ENCODE results near the gene TRMT61A.
A peak's percentile ranks its signal among the peaks of the same experiment; 100 is the strongest.
"Not testable (repeated sequence)": the region's sequence is repeated elsewhere in the genome, so short reads cannot be mapped to it uniquely, and the experiment has no call there.

TRMT61A gene

DNA sequence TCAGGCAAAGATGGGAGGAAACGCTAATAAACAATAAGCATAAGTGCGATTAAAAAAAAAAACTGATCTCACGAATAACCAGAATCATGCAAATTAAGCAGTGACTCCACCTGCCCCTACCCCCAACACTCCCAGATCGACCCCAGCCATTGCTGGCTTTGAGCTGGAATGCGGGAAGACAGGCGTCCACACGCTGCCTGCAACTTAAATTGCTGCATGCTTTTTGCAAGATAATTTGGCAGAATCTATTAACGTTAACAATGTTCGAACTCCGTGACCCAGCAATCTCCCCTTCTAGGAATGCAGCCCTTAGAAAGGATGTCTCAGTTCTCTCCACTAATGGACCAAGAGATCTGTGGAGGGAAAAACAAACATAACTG, 5.4 kb upstream of the TRMT61A start:
- no peak for DNase-seq

- DNase-seq = no peak
Observed at GRCh38 chr14:103524002-103524935, 4.7 kb upstream of the TRMT61A start.

DNA sequence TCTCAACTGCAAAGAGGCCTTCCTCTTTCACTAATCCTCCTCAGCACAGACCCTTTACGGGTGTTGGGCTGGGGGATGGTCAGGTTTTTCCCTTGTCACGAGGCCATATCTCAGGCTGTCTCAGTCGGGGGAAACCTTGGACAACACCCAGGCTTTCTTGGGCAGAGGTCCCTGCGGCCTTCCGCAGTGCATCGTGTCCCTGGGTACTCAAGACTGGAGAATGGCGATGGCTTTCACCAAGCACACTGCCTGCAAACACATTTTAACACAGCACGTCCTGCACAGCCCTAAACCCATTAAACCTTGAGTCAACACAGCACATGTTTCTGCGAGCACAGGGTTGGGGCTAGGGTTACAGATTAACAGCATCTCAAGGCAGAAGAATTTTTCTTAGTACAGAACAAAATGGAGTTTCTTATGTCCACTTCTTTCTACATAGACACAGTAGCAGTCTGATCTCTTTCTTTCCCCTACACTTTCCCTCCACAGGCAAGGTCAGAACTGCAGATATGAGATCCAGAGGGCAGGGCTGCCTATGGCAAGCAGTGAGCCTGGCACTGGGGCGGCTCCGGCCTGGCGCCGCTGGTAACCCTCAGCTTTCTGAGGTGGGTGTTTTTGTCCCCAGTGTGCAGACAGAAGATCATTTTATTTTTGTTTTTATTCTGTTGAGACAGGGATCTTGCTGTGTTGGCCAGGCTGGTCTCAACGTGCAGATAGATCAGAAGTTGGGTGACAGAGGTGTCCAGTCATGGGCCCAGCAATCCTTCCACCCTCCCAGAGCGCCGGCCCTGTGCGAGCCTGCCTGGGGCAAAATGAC, 3.4 kb upstream of the TRMT61A start:
- DNase-seq = not testable (repeated sequence)

GRCh38 chr14:103526247-103526913, 2.6 kb upstream of the TRMT61A start:
- DNase-seq = no peak

- DNase-seq = no peak
Observed at GRCh38 chr14:103526914-103527248, 2.1 kb upstream of the TRMT61A start.

DNA sequence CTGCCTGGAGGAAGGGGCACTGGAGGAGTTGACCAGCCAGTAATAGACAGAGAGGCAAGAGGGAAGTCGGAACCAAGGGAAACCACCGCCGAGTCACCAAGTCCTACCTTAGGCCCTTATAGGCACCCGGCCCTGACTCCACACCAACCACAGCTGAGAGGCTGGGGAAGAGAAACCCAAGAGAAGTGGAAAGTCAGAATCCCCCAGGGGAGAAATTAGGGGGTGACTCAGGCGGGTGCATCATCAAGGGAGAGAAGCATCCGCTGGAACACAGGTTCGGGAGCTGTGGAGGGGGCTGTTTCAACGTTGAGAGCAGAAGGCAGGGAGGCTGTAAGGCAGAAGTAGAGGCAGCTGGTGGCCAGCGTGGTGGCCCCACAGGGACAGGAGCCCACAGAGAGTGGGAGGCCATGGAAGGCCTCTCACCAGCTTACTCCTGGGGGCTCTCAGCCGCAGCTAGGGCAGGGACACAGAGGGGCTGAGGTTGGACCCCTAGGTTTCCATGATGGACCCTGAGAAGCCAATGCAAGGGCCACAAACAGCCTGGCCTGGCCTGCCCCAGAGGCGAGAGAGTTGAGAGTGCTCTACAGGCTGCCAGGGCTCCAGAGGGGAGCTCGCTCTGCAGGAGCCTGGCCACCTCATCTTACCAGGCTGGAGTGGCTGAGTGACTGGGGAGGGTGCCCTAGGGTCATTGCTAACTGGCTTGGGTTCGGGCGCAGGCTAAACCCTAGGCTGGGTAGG, 1.4 kb upstream of the TRMT61A start:
- peak; percentile 83 for DNase-seq

- DNase-seq = peak; percentile 38
Observed at GRCh38 chr14:103528146-103528586, 830 bp upstream of the TRMT61A start.

GRCh38 chr14:103529383-103530365, 678 bp downstream of the TRMT61A start:
- DNase-seq = no peak

- DNase-seq = no peak
Observed at GRCh38 chr14:103530390-103530789, 1.4 kb downstream of the TRMT61A start.

DNA sequence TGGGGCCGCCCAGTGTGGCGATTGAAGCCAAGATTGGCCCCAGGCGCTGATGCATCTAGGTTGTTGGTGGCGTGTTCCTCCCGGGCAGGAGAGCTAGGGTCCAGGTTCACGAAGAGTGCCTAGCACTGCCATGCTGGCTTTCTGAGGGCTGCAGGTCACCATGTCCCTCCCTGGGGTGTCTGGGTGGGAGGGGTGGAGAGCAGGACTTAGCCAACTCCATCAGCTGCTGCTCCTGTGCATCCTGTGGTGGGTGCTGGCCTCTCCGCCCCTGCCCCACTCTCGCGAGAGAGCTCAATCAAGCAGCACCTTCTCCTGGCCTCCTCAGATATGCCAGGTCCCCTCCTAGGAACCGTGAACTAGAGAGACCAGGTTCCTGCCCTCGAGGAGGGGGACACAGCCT, 1.8 kb downstream of the TRMT61A start:
- DNase-seq = no peak

DNA sequence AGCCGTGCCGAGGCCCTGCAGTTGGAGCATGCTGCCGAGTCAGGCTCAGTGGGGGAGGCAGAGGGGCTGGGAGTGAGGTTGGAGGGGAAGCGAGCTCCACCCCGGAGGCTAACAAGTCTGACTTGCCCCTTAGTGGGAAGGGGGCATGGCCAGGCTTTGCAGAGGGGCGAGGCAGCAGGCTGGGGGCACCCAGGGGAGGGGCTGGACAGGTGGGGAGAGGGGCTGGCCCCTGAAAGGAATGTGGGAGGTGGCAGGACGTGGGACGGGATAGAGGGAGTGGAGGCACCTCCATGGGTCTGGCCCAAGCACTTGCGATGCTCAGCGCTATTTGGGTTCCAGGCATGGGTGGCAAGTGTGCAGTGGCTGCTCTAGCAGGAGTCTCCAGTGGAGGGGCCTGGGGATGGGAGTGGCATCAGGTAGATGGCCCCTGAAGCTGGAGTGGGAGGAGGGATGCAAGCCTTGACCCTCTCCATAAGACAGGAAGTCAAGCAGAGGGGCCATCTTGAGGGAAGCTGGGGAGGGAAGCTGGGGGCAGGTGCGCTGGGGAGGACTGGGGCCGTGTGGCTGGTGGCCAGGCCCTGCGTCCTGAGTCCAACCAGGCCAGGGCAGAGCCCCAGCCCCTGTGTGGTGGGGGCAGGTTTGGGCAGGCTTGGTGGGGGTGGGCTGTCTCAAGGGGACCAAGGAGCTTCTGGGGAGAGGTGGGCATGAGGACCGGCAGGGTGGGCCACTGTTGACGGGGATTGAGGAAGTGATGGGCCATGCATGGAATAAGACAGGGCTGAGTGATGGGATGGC, 2.6 kb downstream of the TRMT61A start:
- no peak for DNase-seq

- no peak for DNase-seq
Observed at GRCh38 chr14:103532216-103533136, 3.5 kb downstream of the TRMT61A start.

DNA sequence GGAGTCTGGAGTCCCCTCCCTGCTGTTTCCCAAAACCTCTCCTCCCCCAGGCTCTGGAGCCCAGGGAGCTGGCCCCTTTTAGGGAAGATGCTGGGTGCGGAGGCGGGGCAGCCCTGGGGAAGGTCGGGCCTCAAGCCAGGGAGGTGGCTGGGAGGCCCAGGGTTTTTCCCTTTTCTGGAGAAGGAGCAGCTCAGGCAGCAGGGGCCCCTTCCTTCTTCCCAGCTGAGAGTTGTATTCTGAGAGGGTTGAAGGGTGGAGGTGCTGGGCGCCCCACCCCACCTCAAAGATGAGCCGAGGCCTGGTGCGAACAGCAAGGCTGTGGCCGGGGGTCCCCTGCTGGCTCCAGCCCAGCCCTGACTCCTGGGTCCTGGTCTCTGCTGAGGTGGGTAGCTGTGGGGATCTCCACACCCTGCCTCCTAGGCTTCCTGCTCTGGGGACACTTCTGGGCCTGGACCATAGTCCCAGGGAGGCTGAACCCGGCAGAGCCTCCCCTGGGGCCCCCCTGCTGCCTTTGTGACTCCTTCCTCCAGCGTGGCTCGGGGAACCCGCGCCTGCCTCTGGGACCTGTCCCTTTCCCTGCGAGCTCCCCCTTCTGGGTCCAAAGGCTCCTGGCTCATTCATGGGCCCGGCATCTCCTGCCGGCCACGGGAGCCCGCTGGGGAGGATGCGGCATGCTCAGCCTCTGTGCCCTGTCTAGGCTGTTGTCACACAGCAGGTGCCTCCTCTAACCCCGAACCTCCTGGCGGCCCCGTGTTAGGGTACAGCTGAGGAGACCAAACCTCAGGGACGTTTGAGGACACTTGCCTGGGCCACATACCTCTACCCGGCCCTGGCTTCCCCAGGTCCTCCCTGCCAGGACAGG, 4.4 kb downstream of the TRMT61A start:
- DNase-seq = no peak

- DNase-seq = no peak
Observed at GRCh38 chr14:103533999-103534575, 5.1 kb downstream of the TRMT61A start.

- no peak for DNase-seq
Observed at GRCh38 chr14:103534576-103535061, 5.6 kb downstream of the TRMT61A start.

GRCh38 chr14:103535081-103535890, 6.3 kb downstream of the TRMT61A start:
- no peak for DNase-seq
